ENCODE results near the gene TMEM242. TPM values are rescaled to one million over a fixed set of nuclear protein-coding genes. Genes with fewer than 3 reads are reported as not detected.
A peak's percentile ranks its signal among the peaks of the same experiment; 100 is the strongest.

TMEM242 gene
- total and polyA plus RNA-seq, 10 of the 15 experiments (the other 5 are each of a cell fraction or from before 2014, with no cell fraction given) = 2.8 to 9.8 (median 5.5) TPM

DNA sequence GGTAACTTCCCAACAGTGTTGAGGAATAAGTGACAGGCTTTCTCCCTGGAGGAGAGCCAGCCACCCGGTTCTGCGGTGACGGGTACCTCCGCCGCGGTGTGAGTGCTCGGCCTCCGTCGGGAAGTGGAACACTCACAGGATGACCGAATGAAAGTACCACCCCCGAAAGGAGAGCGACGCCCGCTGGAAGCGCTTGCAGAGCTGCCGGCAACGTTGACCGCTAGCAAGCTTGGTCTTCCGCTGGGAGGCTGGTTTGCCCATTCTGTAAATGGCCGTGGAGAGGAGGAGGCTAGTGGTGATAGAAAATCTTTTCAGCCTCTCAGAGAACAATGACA lies 614 bp upstream of the TMEM242 start (continued):
- TF ChIP-seq ZZZ3 (IDR thresholded peaks at IDR 0.05; ENCODE audit: control insufficient read depth, insufficient read length, low read depth) = no peak
- TF ChIP-seq STAT3 (IDR thresholded peaks at IDR 0.05; ENCODE audit: low read depth, low read length) = no peak
- TF ChIP-seq POLR2A (IDR thresholded peaks at IDR 0.05; ENCODE audit: low read depth, low read length) = no peak
- TF ChIP-seq NKRF (conservative IDR thresholded peaks at IDR 0.05) = 0 out of 2 replicates have a peak, but pooled peaks have one; percentile 2
- TF ChIP-seq, protein P1, sequence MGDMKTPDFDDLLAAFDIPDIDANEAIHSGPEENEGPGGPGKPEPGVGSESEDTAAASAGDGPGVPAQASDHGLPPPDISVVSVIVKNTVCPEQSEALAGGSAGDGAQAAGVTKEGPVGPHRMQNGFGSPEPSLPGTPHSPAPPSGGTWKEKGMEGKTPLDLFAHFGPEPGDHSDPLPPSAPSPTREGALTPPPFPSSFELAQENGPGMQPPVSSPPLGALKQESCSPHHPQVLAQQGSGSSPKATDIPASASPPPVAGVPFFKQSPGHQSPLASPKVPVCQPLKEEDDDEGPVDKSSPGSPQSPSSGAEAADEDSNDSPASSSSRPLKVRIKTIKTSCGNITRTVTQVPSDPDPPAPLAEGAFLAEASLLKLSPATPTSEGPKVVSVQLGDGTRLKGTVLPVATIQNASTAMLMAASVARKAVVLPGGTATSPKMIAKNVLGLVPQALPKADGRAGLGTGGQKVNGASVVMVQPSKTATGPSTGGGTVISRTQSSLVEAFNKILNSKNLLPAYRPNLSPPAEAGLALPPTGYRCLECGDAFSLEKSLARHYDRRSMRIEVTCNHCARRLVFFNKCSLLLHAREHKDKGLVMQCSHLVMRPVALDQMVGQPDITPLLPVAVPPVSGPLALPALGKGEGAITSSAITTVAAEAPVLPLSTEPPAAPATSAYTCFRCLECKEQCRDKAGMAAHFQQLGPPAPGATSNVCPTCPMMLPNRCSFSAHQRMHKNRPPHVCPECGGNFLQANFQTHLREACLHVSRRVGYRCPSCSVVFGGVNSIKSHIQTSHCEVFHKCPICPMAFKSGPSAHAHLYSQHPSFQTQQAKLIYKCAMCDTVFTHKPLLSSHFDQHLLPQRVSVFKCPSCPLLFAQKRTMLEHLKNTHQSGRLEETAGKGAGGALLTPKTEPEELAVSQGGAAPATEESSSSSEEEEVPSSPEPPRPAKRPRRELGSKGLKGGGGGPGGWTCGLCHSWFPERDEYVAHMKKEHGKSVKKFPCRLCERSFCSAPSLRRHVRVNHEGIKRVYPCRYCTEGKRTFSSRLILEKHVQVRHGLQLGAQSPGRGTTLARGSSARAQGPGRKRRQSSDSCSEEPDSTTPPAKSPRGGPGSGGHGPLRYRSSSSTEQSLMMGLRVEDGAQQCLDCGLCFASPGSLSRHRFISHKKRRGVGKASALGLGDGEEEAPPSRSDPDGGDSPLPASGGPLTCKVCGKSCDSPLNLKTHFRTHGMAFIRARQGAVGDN (IDR thresholded peaks at IDR 0.05) = 0 out of 2 replicates have a peak, but pooled peaks have one; percentile 14
- TF ChIP-seq, protein P2, sequence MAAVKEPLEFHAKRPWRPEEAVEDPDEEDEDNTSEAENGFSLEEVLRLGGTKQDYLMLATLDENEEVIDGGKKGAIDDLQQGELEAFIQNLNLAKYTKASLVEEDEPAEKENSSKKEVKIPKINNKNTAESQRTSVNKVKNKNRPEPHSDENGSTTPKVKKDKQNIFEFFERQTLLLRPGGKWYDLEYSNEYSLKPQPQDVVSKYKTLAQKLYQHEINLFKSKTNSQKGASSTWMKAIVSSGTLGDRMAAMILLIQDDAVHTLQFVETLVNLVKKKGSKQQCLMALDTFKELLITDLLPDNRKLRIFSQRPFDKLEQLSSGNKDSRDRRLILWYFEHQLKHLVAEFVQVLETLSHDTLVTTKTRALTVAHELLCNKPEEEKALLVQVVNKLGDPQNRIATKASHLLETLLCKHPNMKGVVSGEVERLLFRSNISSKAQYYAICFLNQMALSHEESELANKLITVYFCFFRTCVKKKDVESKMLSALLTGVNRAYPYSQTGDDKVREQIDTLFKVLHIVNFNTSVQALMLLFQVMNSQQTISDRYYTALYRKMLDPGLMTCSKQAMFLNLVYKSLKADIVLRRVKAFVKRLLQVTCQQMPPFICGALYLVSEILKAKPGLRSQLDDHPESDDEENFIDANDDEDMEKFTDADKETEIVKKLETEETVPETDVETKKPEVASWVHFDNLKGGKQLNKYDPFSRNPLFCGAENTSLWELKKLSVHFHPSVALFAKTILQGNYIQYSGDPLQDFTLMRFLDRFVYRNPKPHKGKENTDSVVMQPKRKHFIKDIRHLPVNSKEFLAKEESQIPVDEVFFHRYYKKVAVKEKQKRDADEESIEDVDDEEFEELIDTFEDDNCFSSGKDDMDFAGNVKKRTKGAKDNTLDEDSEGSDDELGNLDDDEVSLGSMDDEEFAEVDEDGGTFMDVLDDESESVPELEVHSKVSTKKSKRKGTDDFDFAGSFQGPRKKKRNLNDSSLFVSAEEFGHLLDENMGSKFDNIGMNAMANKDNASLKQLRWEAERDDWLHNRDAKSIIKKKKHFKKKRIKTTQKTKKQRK (IDR thresholded peaks at IDR 0.05; ENCODE audit: low read depth, low read length) = no peak
- no peak for TF ChIP-seq MEF2B (IDR thresholded peaks at IDR 0.05; ENCODE audit: partially characterized antibody, poor library complexity, severe bottlenecking)
- TF ChIP-seq BCL11A (IDR thresholded peaks at IDR 0.05; ENCODE audit: low read depth, low read length) = no peak
- TF ChIP-seq, protein P3, sequence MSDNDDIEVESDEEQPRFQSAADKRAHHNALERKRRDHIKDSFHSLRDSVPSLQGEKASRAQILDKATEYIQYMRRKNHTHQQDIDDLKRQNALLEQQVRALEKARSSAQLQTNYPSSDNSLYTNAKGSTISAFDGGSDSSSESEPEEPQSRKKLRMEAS (IDR thresholded peaks at IDR 0.05; ENCODE audit: low read depth, low read length) = no peak
- TF ChIP-seq, protein P4, sequence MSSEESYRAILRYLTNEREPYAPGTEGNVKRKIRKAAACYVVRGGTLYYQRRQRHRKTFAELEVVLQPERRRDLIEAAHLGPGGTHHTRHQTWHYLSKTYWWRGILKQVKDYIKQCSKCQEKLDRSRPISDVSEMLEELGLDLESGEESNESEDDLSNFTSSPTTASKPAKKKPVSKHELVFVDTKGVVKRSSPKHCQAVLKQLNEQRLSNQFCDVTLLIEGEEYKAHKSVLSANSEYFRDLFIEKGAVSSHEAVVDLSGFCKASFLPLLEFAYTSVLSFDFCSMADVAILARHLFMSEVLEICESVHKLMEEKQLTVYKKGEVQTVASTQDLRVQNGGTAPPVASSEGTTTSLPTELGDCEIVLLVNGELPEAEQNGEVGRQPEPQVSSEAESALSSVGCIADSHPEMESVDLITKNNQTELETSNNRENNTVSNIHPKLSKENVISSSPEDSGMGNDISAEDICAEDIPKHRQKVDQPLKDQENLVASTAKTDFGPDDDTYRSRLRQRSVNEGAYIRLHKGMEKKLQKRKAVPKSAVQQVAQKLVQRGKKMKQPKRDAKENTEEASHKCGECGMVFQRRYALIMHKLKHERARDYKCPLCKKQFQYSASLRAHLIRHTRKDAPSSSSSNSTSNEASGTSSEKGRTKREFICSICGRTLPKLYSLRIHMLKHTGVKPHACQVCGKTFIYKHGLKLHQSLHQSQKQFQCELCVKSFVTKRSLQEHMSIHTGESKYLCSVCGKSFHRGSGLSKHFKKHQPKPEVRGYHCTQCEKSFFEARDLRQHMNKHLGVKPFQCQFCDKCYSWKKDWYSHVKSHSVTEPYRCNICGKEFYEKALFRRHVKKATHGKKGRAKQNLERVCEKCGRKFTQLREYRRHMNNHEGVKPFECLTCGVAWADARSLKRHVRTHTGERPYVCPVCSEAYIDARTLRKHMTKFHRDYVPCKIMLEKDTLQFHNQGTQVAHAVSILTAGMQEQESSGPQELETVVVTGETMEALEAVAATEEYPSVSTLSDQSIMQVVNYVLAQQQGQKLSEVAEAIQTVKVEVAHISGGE (CRISPR knock-in tag; IDR thresholded peaks at IDR 0.05) = no peak
- 0 out of 2 replicates have a peak, but pooled peaks have one; percentile 27 for TF ChIP-seq YY1 (IDR thresholded peaks at IDR 0.05; ENCODE audit: low read depth, low read length)
